GM20431 (cell line): ENCODE data around the gene ZFHX3.

Source experiments
- in situ Hi-C: fragments of 300-500 bp; cut with MseI, MboI; formaldehyde crosslinking; loops from one replicate; pipeline ENCODE4 v1.15.0; 2020; ENCODE audit warnings: low sequenced_read_pairs; ENCODE audit not compliant: unreplicated experiment

Gene ZFHX3

DNA sequence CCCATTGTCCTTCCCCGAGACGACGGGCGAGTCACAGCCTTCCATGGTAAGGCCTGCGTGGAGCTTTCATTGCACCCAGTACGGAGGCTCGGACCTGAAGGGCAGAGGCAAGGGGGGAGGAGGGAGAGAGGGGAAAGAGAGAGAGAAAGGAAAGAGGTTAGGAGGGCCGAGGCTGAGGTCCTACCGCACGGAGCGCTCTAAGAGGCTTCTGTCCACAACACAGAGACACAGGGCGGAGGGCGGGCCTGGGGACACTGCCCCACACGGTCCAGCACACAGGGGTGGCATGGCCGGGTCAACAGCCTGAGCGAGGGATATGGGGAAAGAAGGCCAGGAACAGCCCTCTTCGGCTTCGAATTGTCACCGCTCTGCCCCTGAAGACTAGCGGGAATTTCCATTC lies 87.8 kb downstream of the ZFHX3 start:
- in situ Hi-C loops: no loop called here

DNA sequence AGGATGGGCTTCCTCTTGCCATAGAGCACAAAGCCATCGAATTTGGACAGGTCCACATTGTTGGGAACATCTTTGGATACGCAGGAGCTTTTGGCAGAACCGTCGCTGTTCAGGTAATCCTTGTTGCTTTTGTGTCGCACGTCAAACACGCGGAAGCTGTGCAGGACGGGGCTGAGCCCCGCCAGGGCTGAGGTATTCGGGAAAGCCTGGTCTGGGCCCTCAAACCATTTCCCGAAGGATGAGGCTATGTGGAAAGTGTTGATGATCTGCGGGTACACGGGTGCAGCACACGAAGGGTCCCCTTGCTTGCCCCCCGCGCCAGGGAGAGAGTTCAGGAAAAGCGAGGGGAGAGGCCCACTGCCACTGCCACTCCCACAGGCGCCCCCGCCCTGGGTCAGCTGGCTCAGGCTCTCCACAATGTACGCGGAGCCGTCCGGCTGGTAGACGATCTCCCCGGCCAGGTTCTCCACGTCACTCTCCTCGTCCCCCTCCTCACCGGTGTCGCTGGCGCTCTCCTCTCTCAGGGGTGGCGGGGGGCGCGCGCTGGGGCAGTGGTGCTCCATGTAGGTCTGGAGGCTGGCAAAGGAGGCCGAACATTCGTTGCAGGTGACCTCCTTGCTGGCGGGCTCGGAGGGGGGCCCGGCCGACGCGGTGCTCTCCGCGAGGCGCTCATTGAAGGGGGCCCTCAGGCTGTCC lies 88.5 kb downstream of the ZFHX3 start:
- in situ Hi-C loops: no loop called here

DNA sequence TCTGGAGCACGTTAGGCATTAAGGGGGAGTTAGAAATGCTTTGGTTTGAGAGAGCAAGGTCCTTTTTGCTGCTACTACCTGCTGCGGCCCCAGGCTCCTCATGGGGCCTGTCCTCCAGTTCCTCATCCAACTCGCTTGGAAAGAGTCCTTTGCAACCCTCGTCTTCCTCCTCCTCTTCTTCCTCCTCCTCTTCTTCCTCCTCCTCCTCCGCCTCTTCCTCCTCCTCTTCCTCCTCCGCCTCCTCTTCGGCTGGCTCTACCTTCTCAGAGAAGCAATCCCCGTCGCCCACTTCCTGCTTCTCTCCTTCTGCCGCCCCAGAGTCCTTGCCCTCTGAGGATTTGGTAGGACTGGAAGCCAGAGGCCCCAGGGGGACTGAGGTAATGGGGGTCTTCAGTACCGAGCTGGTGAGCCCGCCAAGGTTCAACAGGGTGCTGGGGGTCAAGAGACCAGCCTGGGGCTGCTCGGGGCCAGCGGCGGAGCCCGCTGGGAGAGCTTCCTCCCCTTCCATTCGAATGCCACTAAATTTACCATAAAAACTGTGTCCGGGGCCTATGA lies 89.3 kb downstream of the ZFHX3 start:
- in situ Hi-C loops: no loop called here

GRCh38 chr16:72957303-72958277 lies 90.3 kb downstream of the ZFHX3 start:
- in situ Hi-C loops: no loop called here

DNA sequence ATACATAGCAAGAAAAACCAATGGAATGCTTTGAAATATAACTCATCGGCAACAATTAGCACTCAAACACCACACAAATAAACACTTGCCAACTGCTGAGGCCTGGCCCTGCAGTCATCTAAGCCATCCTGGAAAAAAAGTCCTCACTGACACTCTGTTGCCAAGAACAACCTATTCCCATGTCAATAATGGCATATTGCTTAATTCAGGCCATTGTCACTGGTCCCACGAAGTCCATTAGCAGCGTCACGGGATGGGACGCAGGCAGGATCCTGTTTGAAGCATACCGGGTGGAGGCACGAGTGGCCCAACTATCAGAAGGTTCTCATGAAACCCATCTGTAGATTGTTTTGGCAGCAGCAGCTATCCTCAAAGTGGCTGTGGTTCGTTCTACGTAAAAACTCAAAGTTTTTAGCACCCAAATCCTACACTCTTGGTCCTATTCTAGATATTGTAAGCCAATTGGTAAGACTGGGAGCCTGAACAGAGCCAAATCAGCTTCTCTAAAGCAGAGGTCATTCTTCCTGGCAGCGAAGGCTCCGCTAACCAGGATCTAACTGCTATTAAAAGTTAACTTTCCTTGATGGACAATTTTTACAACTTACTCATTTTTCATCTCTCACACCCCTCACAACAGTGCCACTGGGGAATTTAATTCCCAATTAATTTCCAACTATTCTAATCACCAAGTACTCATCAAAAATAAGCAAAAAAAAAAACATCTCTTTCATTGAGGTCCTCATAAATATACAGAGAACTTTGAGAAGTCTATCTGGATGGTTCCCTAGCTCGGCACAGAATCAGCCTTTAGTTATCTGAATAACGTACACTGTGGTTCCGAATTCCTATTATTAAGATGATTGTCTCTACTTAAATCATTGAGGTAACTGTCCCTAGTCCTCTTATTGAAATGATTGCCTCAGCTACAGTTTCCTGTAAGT lies 91.5 kb downstream of the ZFHX3 start:
- in situ Hi-C loops: no loop called here

DNA sequence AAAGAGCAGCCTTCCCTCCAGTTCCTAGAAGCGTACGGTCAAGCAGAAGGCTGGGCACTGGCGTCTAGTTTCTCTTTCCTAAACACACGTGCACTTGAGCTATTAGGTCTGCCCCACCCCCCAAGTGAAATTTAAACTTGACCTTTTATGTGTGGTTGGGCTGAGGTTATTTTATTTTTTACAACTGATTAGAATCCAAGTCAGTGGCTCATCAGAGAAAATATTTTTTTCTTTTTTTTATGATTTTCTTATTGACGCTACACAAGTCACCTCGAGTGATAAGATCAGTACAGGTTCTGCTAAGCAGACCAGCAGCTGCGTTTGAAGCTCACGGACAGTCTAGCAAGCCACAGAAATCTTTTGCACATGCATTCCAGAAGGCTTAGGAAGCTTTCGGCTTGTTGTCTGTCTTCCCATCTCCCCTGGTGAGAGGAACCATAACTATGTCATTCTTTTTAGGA lies 95.1 kb downstream of the ZFHX3 start:
- in situ Hi-C loops: no loop called here

- in situ Hi-C loops: no loop called here
Measured at GRCh38 chr16:72952404-72952803, 95.5 kb downstream of the ZFHX3 start.

- in situ Hi-C loops: no loop called here
Measured at GRCh38 chr16:72951916-72952315, 96.0 kb downstream of the ZFHX3 start.

DNA sequence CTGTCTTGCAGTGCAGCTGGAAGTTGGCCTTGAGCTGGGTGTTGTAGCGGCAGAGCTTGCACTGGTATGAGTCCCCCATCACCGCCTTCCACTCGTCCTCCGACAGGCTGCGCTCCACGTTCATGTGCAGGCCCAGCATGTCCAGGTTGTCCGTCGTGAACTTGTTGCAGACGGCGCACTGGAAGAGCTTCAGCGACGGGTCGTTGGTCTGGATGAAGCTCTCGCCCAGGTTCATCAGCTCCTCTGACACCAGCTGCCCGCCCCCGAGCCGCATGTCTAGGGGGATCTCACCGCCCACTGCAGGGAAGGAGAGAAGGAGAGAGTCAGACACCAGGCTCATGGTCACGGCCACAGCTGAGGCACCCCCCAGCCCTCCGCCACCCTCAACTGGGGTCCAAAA lies 97.3 kb downstream of the ZFHX3 start:
- in situ Hi-C loops: no loop called here

DNA sequence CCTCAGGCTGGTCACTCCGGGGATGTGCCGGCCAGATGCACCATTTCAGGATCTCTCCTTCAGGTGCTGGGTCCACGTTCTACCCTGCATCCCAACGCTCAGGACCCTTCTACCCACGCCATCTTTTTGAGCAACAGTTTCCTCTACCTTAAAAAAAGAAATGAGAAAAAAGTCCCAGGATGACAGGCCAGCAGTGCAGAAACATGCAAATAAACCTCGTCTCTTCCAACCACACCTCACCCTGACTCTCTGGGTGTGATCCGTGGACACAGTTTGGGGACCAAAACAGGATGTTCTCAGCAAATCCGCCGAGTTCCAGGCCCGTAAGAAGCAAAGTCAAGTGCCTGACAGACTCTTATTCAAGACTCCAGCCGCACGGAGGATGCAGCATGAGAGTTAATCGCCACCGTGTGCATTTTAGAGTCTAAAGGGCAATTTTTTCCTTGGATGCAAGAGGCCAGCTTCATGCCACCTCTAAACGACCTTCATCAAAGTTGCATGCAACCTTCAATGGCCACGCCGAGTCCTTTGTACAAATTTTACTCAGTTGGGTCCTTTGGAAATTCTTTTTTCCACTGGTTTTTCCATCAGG lies 99.6 kb downstream of the ZFHX3 start:
- in situ Hi-C loops: no loop called here

GRCh38 chr16:72947379-72948237 lies 100.3 kb downstream of the ZFHX3 start:
- in situ Hi-C loops: no loop called here

DNA sequence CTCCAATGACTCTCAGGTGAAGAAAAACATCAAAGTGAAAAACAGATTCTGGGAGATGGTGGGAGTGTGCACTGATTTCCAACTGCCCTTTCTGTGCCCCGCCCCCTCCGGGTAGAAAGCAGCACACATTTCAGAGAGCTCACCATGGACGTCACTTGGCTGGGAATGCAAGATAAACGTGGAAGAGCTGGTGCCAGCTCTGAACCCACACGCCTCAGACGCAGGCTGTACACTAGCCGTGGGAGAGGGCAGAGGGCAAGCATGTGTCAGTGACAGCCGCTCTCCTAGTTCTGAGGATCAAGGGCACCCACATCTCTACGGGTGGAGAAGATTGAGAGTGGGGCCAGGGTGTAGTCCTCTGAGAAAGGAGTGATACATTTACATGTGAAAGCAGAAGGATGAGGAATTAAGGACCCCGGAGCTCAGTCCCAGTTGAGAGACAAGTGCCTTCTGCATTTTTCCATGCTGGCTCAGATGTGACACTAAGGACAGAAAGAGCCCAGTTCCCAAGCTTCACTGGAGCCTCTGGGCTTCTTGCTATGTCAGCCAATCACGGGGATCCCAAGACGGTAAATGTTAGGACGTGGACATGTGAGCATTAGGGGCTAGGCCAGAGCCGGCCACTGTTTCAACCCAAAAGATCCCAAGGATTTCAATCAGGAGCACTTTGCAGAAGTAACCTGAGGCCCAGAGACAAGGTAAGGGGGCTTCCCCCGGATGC lies 101.3 kb downstream of the ZFHX3 start:
- in situ Hi-C loops: no loop called here

DNA sequence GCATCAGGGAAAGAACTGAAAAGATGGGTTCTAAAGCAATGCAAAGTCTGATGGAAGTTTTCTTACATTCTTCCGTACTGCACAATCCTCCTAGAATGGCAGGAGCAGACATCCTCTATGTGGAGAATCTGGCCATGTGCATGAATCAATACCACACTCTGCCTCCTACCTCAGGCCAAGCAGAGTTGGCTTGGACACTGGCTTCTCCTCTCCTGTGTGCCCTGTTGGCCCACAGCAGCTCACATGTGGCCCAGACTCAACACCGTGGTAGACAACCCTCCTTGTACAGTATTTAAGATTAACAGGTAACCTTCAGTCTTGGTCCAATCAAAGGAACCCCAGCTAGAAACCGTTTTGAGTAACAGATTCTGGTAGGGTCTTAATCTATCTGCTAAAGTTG lies 101.9 kb downstream of the ZFHX3 start:
- in situ Hi-C loops: no loop called here

DNA sequence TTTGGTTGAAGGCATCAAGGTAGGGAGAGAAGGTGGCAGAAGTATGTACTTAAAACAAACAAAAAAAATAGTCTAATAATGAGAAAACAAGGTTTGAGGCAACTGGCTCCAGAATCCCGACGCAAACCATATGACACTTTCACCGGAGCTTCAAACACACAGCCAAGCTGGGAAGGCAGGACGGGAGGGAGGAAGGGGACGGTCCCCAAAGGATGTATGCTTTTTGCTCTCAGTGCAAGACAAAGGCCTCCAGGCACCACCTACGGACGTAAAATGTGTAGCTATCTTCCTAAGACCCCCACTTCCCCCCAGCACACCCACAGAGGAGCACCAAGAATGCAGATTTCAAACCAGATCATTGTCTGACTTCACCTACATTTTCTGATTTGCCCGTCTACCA lies 102.3 kb downstream of the ZFHX3 start:
- in situ Hi-C loops: no loop called here

DNA sequence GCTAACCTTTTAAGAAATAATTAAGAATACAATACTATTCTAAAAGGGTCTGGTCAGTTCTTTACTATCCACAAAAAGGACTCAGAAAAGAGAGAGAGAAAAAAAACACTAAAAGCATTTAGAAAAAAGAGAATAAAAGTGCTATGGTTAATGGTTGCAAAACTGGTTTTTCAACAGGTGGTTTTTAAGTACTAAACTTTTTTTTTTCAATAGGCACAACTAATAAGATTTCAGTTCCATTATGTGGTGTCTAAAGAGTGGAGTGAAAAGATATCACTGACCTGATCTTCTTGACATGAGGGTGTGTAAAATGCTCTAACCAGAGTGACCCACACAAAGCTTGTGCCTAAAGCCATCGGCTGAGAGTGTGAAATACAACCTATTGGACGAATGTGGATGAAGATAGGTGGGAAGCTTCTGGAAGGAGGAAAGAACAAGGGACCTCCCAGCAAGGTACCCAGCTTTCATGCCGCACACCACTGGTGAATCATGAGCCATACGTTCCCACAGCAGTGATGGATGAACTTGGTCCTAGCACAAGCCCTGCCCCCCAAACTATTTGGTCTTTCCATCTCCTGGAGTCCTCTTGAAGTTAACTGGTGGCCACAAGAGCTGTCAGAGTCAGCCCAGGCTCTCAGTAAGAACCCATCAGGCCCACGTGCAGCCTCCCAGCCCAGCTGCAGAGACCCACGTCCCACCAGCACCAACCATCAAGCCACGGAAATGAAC lies 103.0 kb downstream of the ZFHX3 start:
- in situ Hi-C loops: no loop called here

DNA sequence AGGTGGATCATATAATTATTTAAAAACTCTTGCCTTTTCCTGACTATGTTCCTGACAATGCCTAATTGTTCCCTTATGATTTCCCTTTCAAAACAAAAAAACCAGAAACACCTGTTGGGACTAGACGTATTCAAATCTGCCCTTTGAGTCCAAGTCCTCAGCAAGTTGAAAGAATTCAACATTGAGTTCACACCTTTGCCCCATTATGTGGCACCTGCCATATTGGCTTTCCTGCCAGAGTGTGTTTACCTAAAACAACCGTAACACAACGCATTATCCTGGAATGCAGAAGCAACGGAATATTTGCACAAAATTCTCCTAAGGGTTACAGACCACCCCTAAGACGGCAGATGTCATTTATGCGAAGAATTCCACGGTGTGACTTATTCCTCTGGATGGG lies 105.9 kb downstream of the ZFHX3 start:
- in situ Hi-C loops: no loop called here

- in situ Hi-C loops: no loop called here
Measured at GRCh38 chr16:72940886-72941285, 107.0 kb downstream of the ZFHX3 start.
